ENCODE results near the gene DGKH.
"Not testable (repeated sequence)": the region's sequence is repeated elsewhere in the genome, so short reads cannot be mapped to it uniquely, and the experiment has no call there.

The DGKH gene

GRCh38 chr13:42226759-42227158 is 178.3 kb downstream of the DGKH start:
- not testable (repeated sequence) for DNase-seq (ENCODE audit: low read depth, low spot score)

- DNase-seq (ENCODE audit: low read depth, low spot score) = no peak
Measured at GRCh38 chr13:42228527-42228926, 180.1 kb downstream of the DGKH start.

GRCh38 chr13:42229287-42229686 is 180.8 kb downstream of the DGKH start:
- DNase-seq (ENCODE audit: low read depth, low spot score) = no peak

GRCh38 chr13:42232671-42233070 is 184.2 kb downstream of the DGKH start:
- no peak for DNase-seq (ENCODE audit: low read depth, low spot score)

GRCh38 chr13:42233726-42234125 is 185.3 kb downstream of the DGKH start:
- DNase-seq (ENCODE audit: low read depth, low spot score) = no peak

- no peak for DNase-seq (ENCODE audit: low read depth, low spot score)
Measured at GRCh38 chr13:42239161-42239560, 190.7 kb downstream of the DGKH start.

- DNase-seq (ENCODE audit: low read depth, low spot score) = no peak
Measured at GRCh38 chr13:42239644-42240043, 191.2 kb downstream of the DGKH start.

GRCh38 chr13:42246541-42246940 is 198.1 kb downstream of the DGKH start:
- no peak for DNase-seq (ENCODE audit: low read depth, low spot score)

- no peak for DNase-seq (ENCODE audit: low read depth, low spot score)
Measured at GRCh38 chr13:42247883-42248282, 199.4 kb downstream of the DGKH start.

GRCh38 chr13:42255886-42256285 is 207.4 kb downstream of the DGKH start:
- DNase-seq (ENCODE audit: low read depth, low spot score) = no peak

GRCh38 chr13:42258747-42259146 is 210.3 kb downstream of the DGKH start:
- no peak for DNase-seq (ENCODE audit: low read depth, low spot score)

- no peak for DNase-seq (ENCODE audit: low read depth, low spot score)
Measured at GRCh38 chr13:42259515-42259914, 211.1 kb downstream of the DGKH start.

GRCh38 chr13:42260903-42261654 is 212.6 kb downstream of the DGKH start:
- DNase-seq (ENCODE audit: low read depth, low spot score) = no peak

- no peak for DNase-seq (ENCODE audit: low read depth, low spot score)
Measured at GRCh38 chr13:42266473-42266872, 218.0 kb downstream of the DGKH start.

- DNase-seq (ENCODE audit: low read depth, low spot score) = no peak
Measured at GRCh38 chr13:42270160-42270856, 221.9 kb downstream of the DGKH start.

GRCh38 chr13:42270857-42271215 is 222.4 kb downstream of the DGKH start:
- no peak for DNase-seq (ENCODE audit: low read depth, low spot score)

- DNase-seq (ENCODE audit: low read depth, low spot score) = peak; percentile 89
Measured at GRCh38 chr13:42271337-42272114, 223.1 kb downstream of the DGKH start.

GRCh38 chr13:42272115-42272803 is 223.8 kb downstream of the DGKH start, which contains the start of gene AKAP11:
Gene AKAP11 (plus strand): TSS chr13:42272152. CDS start chr13:42286349, 14,197 bp downstream.
- DNase-seq (ENCODE audit: low read depth, low spot score) = no peak

GRCh38 chr13:42272804-42273175 is 224.3 kb downstream of the DGKH start:
- no peak for DNase-seq (ENCODE audit: low read depth, low spot score)

GRCh38 chr13:42274386-42275097 is 226.1 kb downstream of the DGKH start:
- no peak for DNase-seq (ENCODE audit: low read depth, low spot score)

- DNase-seq (ENCODE audit: low read depth, low spot score) = no peak
Measured at GRCh38 chr13:42275098-42275471, 226.6 kb downstream of the DGKH start.
